SK-N-SH (cell line): ENCODE results near the gene RERG. TPM values are rescaled to one million over a fixed set of nuclear protein-coding genes. Genes with fewer than 3 reads are reported as not detected.

ENCODE experiments used
- CTCF ChIA-PET: fragments of 300-600, 350-600 bp; formaldehyde crosslinking; extraction: SDS; loops from one replicate; lab custom pipeline; 2021; lab: Yijun Ruan, JAX
- POLR2A ChIA-PET: fragments of 350-600 bp; sonication (Branson Sonifier 250); formaldehyde crosslinking; extraction: SDS; loops from one replicate; lab custom pipeline; 2020; ENCODE audit warnings: antibody characterized with exemption, inconsistent platforms; lab: Yijun Ruan, JAX
- DNase-seq: peaks from one replicate; pipeline ENCODE4 v3.0.0; 2012
- H2AFZ ChIP-seq: fragments of 200-600 bp; sonication (generic); 2 replicates; pipeline ENCODE4 v1.8.1; 2016; ENCODE audit warnings: antibody characterized with exemption, mild to moderate bottlenecking, low read depth
- H3F3A ChIP-seq: fragments of 200-600 bp; sonication (generic); replicated peaks from 2 replicates; pipeline ENCODE3; 2016; ENCODE audit warnings: antibody characterized with exemption, mild to moderate bottlenecking; ENCODE audit not compliant: insufficient read depth
- H3K27ac ChIP-seq, 2 experiments: fragments of 200-500 bp in 1 of 2; fragments of 200-600 bp in 1 of 2; sonication (Bioruptor generic) in 1 of 2; sonication (generic), shearing (Covaris generic) in 1 of 2; 2 replicates each; pipeline versions ENCODE4 v1.5.1 to v1.6.1; 2014 to 2016; ENCODE audit warnings: low read depth in 2 of 2, inconsistent platforms in 1 of 2, low read length in 1 of 2, mild to moderate bottlenecking in 1 of 2, mixed read lengths in 1 of 2
- H3K27me3 ChIP-seq: fragments of 200-600 bp; sonication (generic), shearing (Covaris generic); 2 replicates; pipeline ENCODE4 v1.6.1; 2016; ENCODE audit warnings: mixed run types; ENCODE audit not compliant: insufficient read depth
- H3K36me3 ChIP-seq, 2 experiments: fragments of 200-500 bp in 1 of 2; fragments of 200-600 bp in 1 of 2; sonication (Bioruptor generic) in 1 of 2; sonication (generic) in 1 of 2; replicated peaks in 1 of 2; 2 replicates each; pipeline versions ENCODE3 to v1.5.1; 2014 to 2016; ENCODE audit warnings: low read length in 1 of 2, mild to moderate bottlenecking in 1 of 2; ENCODE audit not compliant: insufficient read depth in 2 of 2, control insufficient read depth in 1 of 2
- H3K4me1 ChIP-seq, 2 experiments: fragments of 200-500 bp in 1 of 2; fragments of 200-600 bp in 1 of 2; sonication (Bioruptor generic) in 1 of 2; sonication (generic), shearing (Covaris generic) in 1 of 2; 2 replicates each; pipeline versions ENCODE4 v1.5.1 to v1.6.1; 2014 to 2016; ENCODE audit warnings: low read depth in 1 of 2, low read length in 1 of 2, mixed run types in 1 of 2; ENCODE audit not compliant: insufficient read depth in 2 of 2, control insufficient read depth in 1 of 2
- H3K4me2 ChIP-seq: fragments of 200-600 bp; sonication (generic), shearing (Covaris generic); 2 replicates; pipeline ENCODE4 v1.6.1; 2017; ENCODE audit warnings: mixed run types
- H3K4me3 ChIP-seq, 2 experiments: fragments of 200-500 bp in 1 of 2; fragments of 200-600 bp in 1 of 2; sonication (Bioruptor generic) in 1 of 2; sonication (generic), shearing (Covaris generic) in 1 of 2; 2 replicates each; pipeline versions ENCODE4 v1.5.1 to v1.8.1; 2014 to 2016; ENCODE audit warnings: low read depth in 2 of 2, inconsistent platforms in 1 of 2, low read length in 1 of 2, mild to moderate bottlenecking in 1 of 2, mixed read lengths in 1 of 2, moderate library complexity in 1 of 2
- H3K79me2 ChIP-seq: fragments of 200-600 bp; sonication (generic); 2 replicates; pipeline ENCODE4 v1.8.1; 2017; ENCODE audit warnings: mild to moderate bottlenecking; ENCODE audit not compliant: insufficient read depth
- H3K9ac ChIP-seq: fragments of 200-600 bp; sonication (generic); 2 replicates; pipeline ENCODE4 v1.6.1; 2017; ENCODE audit warnings: mixed run types
- H3K9me2 ChIP-seq: fragments of 200-600 bp; sonication (generic); 2 replicates; pipeline ENCODE4 v1.6.1; 2017; ENCODE audit warnings: mixed run types
- H3K9me3 ChIP-seq: fragments of 200-600 bp; sonication (generic); 2 replicates; pipeline ENCODE4 v1.6.1; 2017; ENCODE audit warnings: mixed run types, mild to moderate bottlenecking, moderate library complexity
- H4K20me1 ChIP-seq: fragments of 200-600 bp; sonication (generic); 2 replicates; pipeline ENCODE4 v1.6.1; 2017; ENCODE audit warnings: mild to moderate bottlenecking, mixed run types; ENCODE audit not compliant: insufficient read depth
- EP300 ChIP-seq, 2 experiments: IDR thresholded peaks; 2 replicates each; pipeline versions ENCODE4 v1.4.0 to v1.6.1; 2012; ENCODE audit warnings: borderline replicate concordance in 1 of 2, low read depth in 1 of 2, low read length in 1 of 2
- FOSL2 ChIP-seq: IDR thresholded peaks from 2 replicates; pipeline ENCODE4 v1.4.0; 2012; ENCODE audit warnings: low read depth, mild to moderate bottlenecking, moderate library complexity, borderline replicate concordance
- FOXJ3 ChIP-seq: sonication (generic); formaldehyde crosslinking; IDR thresholded peaks from 2 replicates; pipeline ENCODE4 v1.5.1; 2020; ENCODE audit warnings: mild to moderate bottlenecking, missing genetic modification reagents
- GATA2 ChIP-seq: sonication (generic); formaldehyde crosslinking; IDR thresholded peaks from 2 replicates; pipeline ENCODE4 v1.5.0; 2020; ENCODE audit warnings: mild to moderate bottlenecking, missing genetic modification reagents
- NRF1 ChIP-seq: IDR thresholded peaks from 2 replicates; pipeline ENCODE4 v1.6.1; 2012; ENCODE audit warnings: low read depth, mild to moderate bottlenecking, low read length
- POLR2AphosphoS5 ChIP-seq: IDR thresholded peaks from 2 replicates; pipeline ENCODE4 v1.6.1; 2012; ENCODE audit warnings: low read depth, low read length
- RFX5 ChIP-seq: IDR thresholded peaks from 2 replicates; pipeline ENCODE4 v1.6.1; 2012; ENCODE audit warnings: mild to moderate bottlenecking, improper control_type of control experiment, low read length
- WGBS: methylation state at CpG from one replicate; pipeline ENCODE4 v1.1.6; 2017; ENCODE audit warnings: low lambda C conversion rate; 5-methylcytosine and 5-hydroxymethylcytosine counted together
- polyA plus RNA-seq, 3 experiments: library from polyadenylated mRNA; depleted of rRNA; stranded (reverse); fragments of >200 nt; gene quantifications; 2 replicates each; pipeline ENCODE4 v1.2.3, GENCODE V29; 2012
- TF ChIP-seq, protein P1 (sequence below): fragments of 150-350 bp; IDR thresholded peaks from 2 replicates; pipeline ENCODE4 v1.6.1; 2016; ENCODE audit warnings: mild to moderate bottlenecking, low read depth, low read length
- TF ChIP-seq, protein P2 (sequence below): IDR thresholded peaks from 2 replicates; pipeline ENCODE4 v1.6.1; 2012; ENCODE audit warnings: mild to moderate bottlenecking, low read depth, low read length, moderate library complexity
- TF ChIP-seq, protein P3 (sequence below): IDR thresholded peaks from 2 replicates; pipeline ENCODE4 v1.4.0; 2012; ENCODE audit warnings: low read depth, borderline replicate concordance

The RERG gene
- polyA plus RNA-seq, 1 of the 3 experiments (the other 2 are of a cell fraction) = 0.49 TPM

DNA sequence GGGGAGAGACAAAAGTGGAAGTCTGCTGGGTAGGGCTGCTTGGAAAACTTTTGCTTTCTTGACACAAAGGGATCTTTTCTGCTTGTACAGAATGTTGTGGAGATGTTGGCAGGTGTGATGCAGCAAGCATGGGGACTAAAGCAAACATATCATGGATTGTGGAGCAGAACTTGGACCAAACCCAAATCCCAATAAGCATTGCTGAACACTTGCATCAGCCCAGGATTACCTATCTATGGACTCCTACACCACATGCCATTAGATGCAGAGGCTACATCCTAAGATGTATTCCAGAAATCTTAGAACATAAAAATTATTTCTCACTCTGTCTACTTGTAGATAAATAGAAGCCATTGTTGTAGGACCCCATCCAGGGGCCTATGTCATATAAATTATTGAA, 44.7 kb upstream of the RERG start (continued):
- TF ChIP-seq EP300 (IDR thresholded peaks at IDR 0.05; ENCODE audit: borderline replicate concordance in 1 of 2, low read depth in 1 of 2, low read length in 1 of 2) (no peak), GATA2 (CRISPR knock-in tag) (no peak), RFX5 (no peak), FOXJ3 (no peak), POLR2AphosphoS5 (no peak)
- TF ChIP-seq, protein P1, sequence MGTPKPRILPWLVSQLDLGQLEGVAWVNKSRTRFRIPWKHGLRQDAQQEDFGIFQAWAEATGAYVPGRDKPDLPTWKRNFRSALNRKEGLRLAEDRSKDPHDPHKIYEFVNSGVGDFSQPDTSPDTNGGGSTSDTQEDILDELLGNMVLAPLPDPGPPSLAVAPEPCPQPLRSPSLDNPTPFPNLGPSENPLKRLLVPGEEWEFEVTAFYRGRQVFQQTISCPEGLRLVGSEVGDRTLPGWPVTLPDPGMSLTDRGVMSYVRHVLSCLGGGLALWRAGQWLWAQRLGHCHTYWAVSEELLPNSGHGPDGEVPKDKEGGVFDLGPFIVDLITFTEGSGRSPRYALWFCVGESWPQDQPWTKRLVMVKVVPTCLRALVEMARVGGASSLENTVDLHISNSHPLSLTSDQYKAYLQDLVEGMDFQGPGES = no peak
- TF ChIP-seq, protein P2, sequence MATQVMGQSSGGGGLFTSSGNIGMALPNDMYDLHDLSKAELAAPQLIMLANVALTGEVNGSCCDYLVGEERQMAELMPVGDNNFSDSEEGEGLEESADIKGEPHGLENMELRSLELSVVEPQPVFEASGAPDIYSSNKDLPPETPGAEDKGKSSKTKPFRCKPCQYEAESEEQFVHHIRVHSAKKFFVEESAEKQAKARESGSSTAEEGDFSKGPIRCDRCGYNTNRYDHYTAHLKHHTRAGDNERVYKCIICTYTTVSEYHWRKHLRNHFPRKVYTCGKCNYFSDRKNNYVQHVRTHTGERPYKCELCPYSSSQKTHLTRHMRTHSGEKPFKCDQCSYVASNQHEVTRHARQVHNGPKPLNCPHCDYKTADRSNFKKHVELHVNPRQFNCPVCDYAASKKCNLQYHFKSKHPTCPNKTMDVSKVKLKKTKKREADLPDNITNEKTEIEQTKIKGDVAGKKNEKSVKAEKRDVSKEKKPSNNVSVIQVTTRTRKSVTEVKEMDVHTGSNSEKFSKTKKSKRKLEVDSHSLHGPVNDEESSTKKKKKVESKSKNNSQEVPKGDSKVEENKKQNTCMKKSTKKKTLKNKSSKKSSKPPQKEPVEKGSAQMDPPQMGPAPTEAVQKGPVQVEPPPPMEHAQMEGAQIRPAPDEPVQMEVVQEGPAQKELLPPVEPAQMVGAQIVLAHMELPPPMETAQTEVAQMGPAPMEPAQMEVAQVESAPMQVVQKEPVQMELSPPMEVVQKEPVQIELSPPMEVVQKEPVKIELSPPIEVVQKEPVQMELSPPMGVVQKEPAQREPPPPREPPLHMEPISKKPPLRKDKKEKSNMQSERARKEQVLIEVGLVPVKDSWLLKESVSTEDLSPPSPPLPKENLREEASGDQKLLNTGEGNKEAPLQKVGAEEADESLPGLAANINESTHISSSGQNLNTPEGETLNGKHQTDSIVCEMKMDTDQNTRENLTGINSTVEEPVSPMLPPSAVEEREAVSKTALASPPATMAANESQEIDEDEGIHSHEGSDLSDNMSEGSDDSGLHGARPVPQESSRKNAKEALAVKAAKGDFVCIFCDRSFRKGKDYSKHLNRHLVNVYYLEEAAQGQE = no peak

DNA sequence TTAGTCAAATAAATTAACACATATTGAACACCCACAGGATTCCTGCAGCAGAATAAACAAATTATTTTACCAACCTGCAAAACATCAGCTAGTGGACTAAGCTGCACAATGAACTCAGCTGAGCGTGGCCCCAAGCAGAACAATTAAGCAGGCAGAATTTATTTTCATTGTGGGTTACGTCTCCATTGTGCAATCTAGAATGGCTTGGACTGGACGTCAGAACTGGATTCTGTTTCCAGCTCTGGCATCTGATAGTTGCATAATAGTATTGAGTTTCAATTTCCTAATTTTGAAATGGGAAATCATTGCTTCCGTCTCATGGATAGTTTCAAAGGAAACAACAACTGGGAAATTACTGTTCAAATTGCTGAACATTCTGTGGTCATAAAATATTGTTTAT, 35.5 kb upstream of the RERG start:
- H3K27ac ChIP-seq = no peak overlapping the region
- no peaks in the 10 kb centered on the region for H3F3A ChIP-seq
- H3K27me3 ChIP-seq = peaks cover 7% of the 10 kb centered on the region; the same call in 1 of the 2 replicates
- no peaks in the 10 kb centered on the region for H3K9me2 ChIP-seq
- no peak overlapping the region for H2AFZ ChIP-seq
- 13% methylated on average over 4 of the region's 4 CpGs for WGBS
- H3K4me2 ChIP-seq = no peak overlapping the region
- ChIA-PET CTCF (no interaction called here), POLR2A (no interaction called here)
- no peaks in the 10 kb centered on the region for H3K79me2 ChIP-seq
- no peaks in the 10 kb centered on the region for H4K20me1 ChIP-seq
- DNase-seq = no peak
- no peak overlapping the region for H3K4me3 ChIP-seq
- H3K9me3 ChIP-seq = no peaks in the 10 kb centered on the region
- no peaks in the 10 kb centered on the region for H3K4me1 ChIP-seq
- H3K36me3 ChIP-seq = no peaks in the 10 kb centered on the region
- TF ChIP-seq, protein P1 = no peak
- TF ChIP-seq GATA2 (CRISPR knock-in tag) (no peak), FOSL2 (no peak), NRF1 (no peak)
- TF ChIP-seq, protein P3, sequence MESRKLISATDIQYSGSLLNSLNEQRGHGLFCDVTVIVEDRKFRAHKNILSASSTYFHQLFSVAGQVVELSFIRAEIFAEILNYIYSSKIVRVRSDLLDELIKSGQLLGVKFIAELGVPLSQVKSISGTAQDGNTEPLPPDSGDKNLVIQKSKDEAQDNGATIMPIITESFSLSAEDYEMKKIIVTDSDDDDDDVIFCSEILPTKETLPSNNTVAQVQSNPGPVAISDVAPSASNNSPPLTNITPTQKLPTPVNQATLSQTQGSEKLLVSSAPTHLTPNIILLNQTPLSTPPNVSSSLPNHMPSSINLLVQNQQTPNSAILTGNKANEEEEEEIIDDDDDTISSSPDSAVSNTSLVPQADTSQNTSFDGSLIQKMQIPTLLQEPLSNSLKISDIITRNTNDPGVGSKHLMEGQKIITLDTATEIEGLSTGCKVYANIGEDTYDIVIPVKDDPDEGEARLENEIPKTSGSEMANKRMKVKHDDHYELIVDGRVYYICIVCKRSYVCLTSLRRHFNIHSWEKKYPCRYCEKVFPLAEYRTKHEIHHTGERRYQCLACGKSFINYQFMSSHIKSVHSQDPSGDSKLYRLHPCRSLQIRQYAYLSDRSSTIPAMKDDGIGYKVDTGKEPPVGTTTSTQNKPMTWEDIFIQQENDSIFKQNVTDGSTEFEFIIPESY = no peak
- no peak overlapping the region for H3K9ac ChIP-seq
